ENCODE data around the gene FSCN2.
"Not testable (repeated sequence)": the region's sequence is repeated elsewhere in the genome, so short reads cannot be mapped to it uniquely, and the experiment has no call there.

FSCN2 gene

GRCh38 chr17:81528651-81529436 is 667 bp downstream of the FSCN2 start:
- no peak for DNase-seq

GRCh38 chr17:81529437-81529803 is 1.2 kb downstream of the FSCN2 start:
- no peak for DNase-seq

GRCh38 chr17:81531013-81531412 is 2.8 kb downstream of the FSCN2 start:
- DNase-seq: not testable (repeated sequence)

- not testable (repeated sequence) for DNase-seq
Observed at GRCh38 chr17:81531998-81532404, 3.8 kb downstream of the FSCN2 start.

GRCh38 chr17:81532490-81533287 is 4.5 kb downstream of the FSCN2 start:
- DNase-seq: no peak

GRCh38 chr17:81533339-81534141 is 5.4 kb downstream of the FSCN2 start:
- no peak for DNase-seq

- DNase-seq: no peak
Observed at GRCh38 chr17:81534157-81535006, 6.2 kb downstream of the FSCN2 start.

- DNase-seq: no peak
Observed at GRCh38 chr17:81535007-81535328, 6.8 kb downstream of the FSCN2 start.

GRCh38 chr17:81535480-81536298 is 7.5 kb downstream of the FSCN2 start:
- DNase-seq: no peak

- DNase-seq: no peak
Observed at GRCh38 chr17:81536299-81537290, 8.4 kb downstream of the FSCN2 start.

- DNase-seq: peak; percentile 39
Observed at GRCh38 chr17:81537343-81537855, 9.2 kb downstream of the FSCN2 start.

GRCh38 chr17:81537856-81538555 is 9.8 kb downstream of the FSCN2 start:
- no peak for DNase-seq

- no peak for DNase-seq
Observed at GRCh38 chr17:81538651-81539570, 10.7 kb downstream of the FSCN2 start.

GRCh38 chr17:81539571-81539900 is 11.4 kb downstream of the FSCN2 start:
- DNase-seq: no peak

- DNase-seq: no peak
Observed at GRCh38 chr17:81539961-81540675, 11.9 kb downstream of the FSCN2 start.

- DNase-seq: no peak
Observed at GRCh38 chr17:81540676-81541027, 12.5 kb downstream of the FSCN2 start.

GRCh38 chr17:81541123-81541522 is 12.9 kb downstream of the FSCN2 start:
- DNase-seq: no peak

Data from CD4-positive, alpha-beta T cell treated with Interleukin-17A for 1 hour (primary cell).